GM23338 (cell line): Measurements from ENCODE around the gene TENM3. TPM values are rescaled to one million over a fixed set of nuclear protein-coding genes. Genes with fewer than 3 reads are reported as not detected.
A peak's percentile ranks its signal among the peaks of the same experiment; 100 is the strongest.

ENCODE experiments used
- ATAC-seq: fragments of 200-7000 bp; cut with Tn5 transposase; 3 replicates; pipeline ENCODE4 v1.9.1; 2020
- DNase-seq: peaks from one replicate; pipeline ENCODE4 v3.0.0-alpha.2; 2015; ENCODE audit warnings: low spot score
- H2AFZ ChIP-seq: fragments of 200-600 bp; sonication (generic); 2 replicates; pipeline ENCODE4 v1.8.0; 2016; ENCODE audit warnings: antibody characterized with exemption, mild to moderate bottlenecking, moderate library complexity
- H3F3A ChIP-seq: fragments of 200-600 bp; sonication (generic); replicated peaks from 2 replicates; pipeline ENCODE4 v1.8.0; 2017; ENCODE audit warnings: antibody characterized with exemption, mixed run types, low read depth
- H3K27ac ChIP-seq: fragments of 200-600 bp; sonication (generic); 2 replicates; pipeline ENCODE4 v1.6.1; 2016; ENCODE audit warnings: low read depth
- H3K27me3 ChIP-seq: fragments of 200-600 bp; sonication (generic); 2 replicates; pipeline ENCODE4 v1.8.0; 2016; ENCODE audit warnings: mild to moderate bottlenecking, mixed run types, moderate library complexity; ENCODE audit not compliant: insufficient read depth
- H3K36me3 ChIP-seq: fragments of 200-600 bp; sonication (generic); 2 replicates; pipeline ENCODE4 v1.8.0; 2016; ENCODE audit warnings: mild to moderate bottlenecking; ENCODE audit not compliant: insufficient read depth
- H3K4me1 ChIP-seq: fragments of 200-600 bp; sonication (generic); 2 replicates; pipeline ENCODE4 v1.8.0; 2016; ENCODE audit warnings: mild to moderate bottlenecking, moderate library complexity; ENCODE audit not compliant: insufficient read depth
- H3K4me2 ChIP-seq: fragments of 200-600 bp; sonication (generic); 2 replicates; pipeline ENCODE4 v1.7.1; 2017; ENCODE audit warnings: mixed run types
- H3K4me3 ChIP-seq: fragments of 200-600 bp; sonication (generic); 2 replicates; pipeline ENCODE4 v1.6.1; 2016; ENCODE audit warnings: mixed run types
- H3K79me2 ChIP-seq: fragments of 200-600 bp; sonication (generic); replicated peaks from 2 replicates; pipeline ENCODE4 v1.8.0; 2017; ENCODE audit warnings: mild to moderate bottlenecking; ENCODE audit not compliant: insufficient read depth
- H3K9me2 ChIP-seq: fragments of 200-600 bp; sonication (generic); 2 replicates; pipeline ENCODE4 v1.8.0; 2017; ENCODE audit not compliant: insufficient read depth
- H4K20me1 ChIP-seq: fragments of 200-600 bp; sonication (generic); replicated peaks from 2 replicates; pipeline ENCODE4 v1.8.0; 2017; ENCODE audit warnings: mild to moderate bottlenecking; ENCODE audit not compliant: insufficient read depth
- H3K27ac Mint-ChIP-seq: 2 replicates; pipeline ENCODE4 v1.8.0; 2020; ENCODE audit warnings: inconsistent platforms, mild to moderate bottlenecking, moderate library complexity, mixed read lengths
- H3K27me3 Mint-ChIP-seq: 3 replicates; pipeline ENCODE4 v1.8.0; 2022; ENCODE audit warnings: low read depth, mild to moderate bottlenecking, moderate library complexity, mixed read lengths, inconsistent platforms; ENCODE audit not compliant: insufficient read depth, poor library complexity
- H3K36me3 Mint-ChIP-seq: 3 replicates; pipeline ENCODE4 v1.8.0; 2021; ENCODE audit warnings: low read depth, mild to moderate bottlenecking, inconsistent platforms, moderate library complexity, mixed read lengths
- H3K4me1 Mint-ChIP-seq: 3 replicates; pipeline ENCODE4 v1.8.0; 2020; ENCODE audit warnings: mild to moderate bottlenecking, inconsistent platforms, mixed read lengths
- H3K4me3 Mint-ChIP-seq: 3 replicates; pipeline ENCODE4 v1.8.0; 2021; ENCODE audit warnings: moderate library complexity, mild to moderate bottlenecking, inconsistent platforms, mixed read lengths
- H3K9me3 Mint-ChIP-seq: 3 replicates; pipeline ENCODE4 v1.8.0; 2020; ENCODE audit warnings: moderate library complexity, mild to moderate bottlenecking, inconsistent platforms, mixed read lengths
- CREB1 ChIP-seq: fragments of 250-450 bp; sonication (Bioruptor Pico); IDR thresholded peaks from 2 replicates; pipeline ENCODE4 v1.5.0; 2020; ENCODE audit warnings: low read depth, mild to moderate bottlenecking, moderate library complexity
- CTCF ChIP-seq, 2 experiments: fragments of 200-600 bp in 1 of 2; sonication (generic) in 1 of 2; conservative IDR thresholded peaks; 2 replicates each; pipeline versions ENCODE4 v1.5.1 to v1.6.1; 2016 to 2017; ENCODE audit warnings: antibody characterized with exemption in 2 of 2, low read depth in 2 of 2, mild to moderate bottlenecking in 2 of 2, moderate library complexity in 1 of 2
- ETS1 ChIP-seq: IDR thresholded peaks from 2 replicates; pipeline ENCODE4 v1.6.1; 2016; ENCODE audit warnings: antibody characterized with exemption
- EZH2phosphoT487 ChIP-seq: fragments of 200-600 bp; sonication (generic); IDR thresholded peaks from one replicate; pipeline ENCODE4 v1.8.1; 2018; ENCODE audit warnings: antibody characterized with exemption; ENCODE audit not compliant: unreplicated experiment
- NANOG ChIP-seq: IDR thresholded peaks from 2 replicates; pipeline ENCODE4 v1.6.1; 2016; ENCODE audit warnings: antibody characterized with exemption, borderline replicate concordance
- POLR2AphosphoS5 ChIP-seq: IDR thresholded peaks from 2 replicates; pipeline ENCODE4 v1.6.1; 2016; ENCODE audit warnings: antibody characterized with exemption, low read depth
- STAT1 ChIP-seq: IDR thresholded peaks from one replicate; pipeline ENCODE4 v1.6.1; 2016; ENCODE audit warnings: antibody characterized with exemption; ENCODE audit not compliant: unreplicated experiment
- ZNF114 ChIP-seq: fragments of 250-450 bp; sonication (Bioruptor Pico); IDR thresholded peaks from 2 replicates; pipeline ENCODE4 v1.5.0; 2020; ENCODE audit warnings: mild to moderate bottlenecking, moderate library complexity
- ZNF331 ChIP-seq: fragments of 250-450 bp; sonication (Bioruptor Pico); IDR thresholded peaks from 2 replicates; pipeline ENCODE4 v1.5.0; 2020; ENCODE audit warnings: low read depth, mild to moderate bottlenecking, moderate library complexity
- polyA plus RNA-seq: library from polyadenylated mRNA; unstranded; fragments of >200 nt; fragmentation: Nextera tagmentation; extraction: Ambion mirVana; gene quantifications from 2 replicates; pipeline ENCODE4 v1.2.1, GENCODE V29; 2016
- total RNA-seq: library from RNA; depleted of rRNA; stranded (reverse); fragments of >200 nt; shearing (Covaris generic); gene quantifications from 2 replicates; pipeline ENCODE4 v1.2.3, GENCODE V29; 2014

TENM3 gene
- total and polyA plus RNA-seq, 2 experiments from 2014 or later: 22.2 to 128 TPM

GRCh38 chr4:182806259-182807252, 563.4 kb downstream of the TENM3 start:
- H3K79me2 ChIP-seq: no peaks in the 10 kb centered on the region

GRCh38 chr4:182807346-182807745, 564.1 kb downstream of the TENM3 start:
- peaks cover 25% of the 10 kb centered on the region for H3F3A ChIP-seq
- peaks cover 11% of the 10 kb centered on the region; the same call in 1 of the 2 replicates for H3K27me3 ChIP-seq
- H3K9me2 ChIP-seq: no peaks in the 10 kb centered on the region; the same call in 1 of the 2 replicates
- H3K27ac ChIP-seq: no peak overlapping the region
- H2AFZ ChIP-seq: peak overlapping the region; percentile 100
- TF ChIP-seq ZNF331 (CRISPR knock-in tag): no peak
- no peak for TF ChIP-seq CTCF (conservative IDR thresholded peaks at IDR 0.05; ENCODE audit: low read depth in 2 of 2)
- TF ChIP-seq STAT1: no peak
- no peak for TF ChIP-seq EZH2phosphoT487
- no peak for TF ChIP-seq ZNF114
- Mint-ChIP-seq H3K36me3 (peaks cover 5% of the 10 kb centered on the region; the same call in 2 of the 3 replicates), H3K4me3 (peak overlapping the region; percentile 77; the same call in 2 of the 3 replicates), H3K9me3 (peaks cover 5% of the 10 kb centered on the region), H3K27ac (no peak overlapping the region), H3K4me1 (peaks cover 34% of the 10 kb centered on the region), H3K27me3 (peaks cover 15% of the 10 kb centered on the region)
- peaks cover 8% of the 10 kb centered on the region; the same call in 1 of the 2 replicates for H3K4me1 ChIP-seq
- peak overlapping the region; percentile 84 for H3K4me3 ChIP-seq
- DNase-seq: peak; percentile 33
- H4K20me1 ChIP-seq: no peaks in the 10 kb centered on the region
- no peaks in the 10 kb centered on the region for H3K36me3 ChIP-seq
- peak; percentile 3 for ATAC-seq
- peak overlapping the region; percentile 98 for H3K4me2 ChIP-seq
- H3K79me2 ChIP-seq: no peaks in the 10 kb centered on the region

More at GRCh38 chr4:182806259-182807252, 563.4 kb downstream of the TENM3 start:
- DNase-seq (peak; percentile 94), ATAC-seq (peak; percentile 79)
- Histone ChIP-seq H3K27me3 (peaks cover 11% of the 10 kb centered on the region; the same call in 1 of the 2 replicates), H3K4me3 (peak overlapping the region; percentile 84), H3F3A (peaks cover 25% of the 10 kb centered on the region), H2AFZ (peak overlapping the region; percentile 100), H3K4me2 (peak overlapping the region; percentile 98), H3K36me3 (no peaks in the 10 kb centered on the region), H3K9me2 (no peaks in the 10 kb centered on the region; the same call in 1 of the 2 replicates), H3K27ac (no peak overlapping the region), H4K20me1 (no peaks in the 10 kb centered on the region), H3K4me1 (peaks cover 8% of the 10 kb centered on the region; the same call in 1 of the 2 replicates)
- Mint-ChIP-seq H3K27ac (no peak overlapping the region), H3K4me1 (peaks cover 36% of the 10 kb centered on the region), H3K36me3 (peaks cover 5% of the 10 kb centered on the region; the same call in 1 of the 3 replicates), H3K4me3 (peak overlapping the region; percentile 77), H3K27me3 (peaks cover 15% of the 10 kb centered on the region), H3K9me3 (peaks cover 5% of the 10 kb centered on the region)
- TF ChIP-seq NANOG (no peak), ETS1 (no peak), CREB1 (no peak; the same call in 1 of the 2 replicates), STAT1 (no peak), ZNF114 (no peak), POLR2AphosphoS5 (no peak), CTCF (conservative IDR thresholded peaks at IDR 0.05; ENCODE audit: low read depth in 2 of 2) (peak; percentile 81 to 98)
